Karpas-422 (cell line): ENCODE measurements around the gene DHRS1. TPM values are rescaled to one million over a fixed set of nuclear protein-coding genes. Genes with fewer than 3 reads are reported as not detected.

Source experiments
- DNase-seq: peaks from one replicate; pipeline ENCODE4 v3.0.0-alpha.2; 2015
- H2AFZ ChIP-seq: fragments of 200-600 bp; sonication (generic); 2 replicates; pipeline ENCODE4 v1.6.1; 2014; ENCODE audit warnings: antibody characterized with exemption, low read length, mixed read lengths
- H3K27ac ChIP-seq: fragments of 200-600 bp; sonication (generic); 2 replicates; pipeline ENCODE4 v1.5.1; 2014; ENCODE audit warnings: mild to moderate bottlenecking, low read length, moderate library complexity
- H3K27me3 ChIP-seq: fragments of 200-600 bp; sonication (generic); 2 replicates; pipeline ENCODE4 v1.6.1; 2014; ENCODE audit warnings: low read length, mixed read lengths
- H3K36me3 ChIP-seq: fragments of 200-600 bp; sonication (generic); 2 replicates; pipeline ENCODE4 v1.6.1; 2014; ENCODE audit warnings: low read length, mixed read lengths; ENCODE audit not compliant: insufficient read depth
- H3K4me1 ChIP-seq: fragments of 200-600 bp; sonication (generic); 2 replicates; pipeline ENCODE4 v1.6.1; 2014; ENCODE audit warnings: mild to moderate bottlenecking, low read length, mixed read lengths
- H3K4me2 ChIP-seq: fragments of 200-600 bp; sonication (generic); 2 replicates; pipeline ENCODE4 v1.6.1; 2014; ENCODE audit warnings: low read length, low read depth, mild to moderate bottlenecking; ENCODE audit not compliant: poor library complexity, severe bottlenecking
- H3K4me3 ChIP-seq: fragments of 200-600 bp; sonication (generic); 2 replicates; pipeline ENCODE4 v1.5.1; 2014; ENCODE audit warnings: mild to moderate bottlenecking, antibody characterized with exemption, low read length, mixed read lengths
- H3K79me2 ChIP-seq: fragments of 200-600 bp; sonication (generic); 2 replicates; pipeline ENCODE4 v1.6.1; 2014; ENCODE audit warnings: mild to moderate bottlenecking, low read length, mixed read lengths
- H3K9ac ChIP-seq: fragments of 200-600 bp; sonication (generic); 2 replicates; pipeline ENCODE4 v1.6.0; 2014; ENCODE audit warnings: low read length
- H3K9me2 ChIP-seq: fragments of 200-600 bp; sonication (generic), shearing (Covaris generic); replicated peaks from 2 replicates; pipeline ENCODE4 v1.6.0; 2014; ENCODE audit warnings: mild to moderate bottlenecking, low read length, moderate library complexity; ENCODE audit not compliant: insufficient read depth
- H3K9me3 ChIP-seq: fragments of 300-700, 200-600 bp; sonication (generic); 2 replicates; pipeline ENCODE4 v1.6.1; 2014; ENCODE audit warnings: low read length, mixed read lengths
- H4K20me1 ChIP-seq: fragments of 200-600 bp; sonication (generic); 2 replicates; pipeline ENCODE4 v1.6.1; 2014; ENCODE audit warnings: mild to moderate bottlenecking, antibody characterized with exemption, low read length, low read depth; ENCODE audit not compliant: insufficient read depth
- total RNA-seq: library from RNA; depleted of rRNA; stranded (reverse); fragments of >200 nt; shearing (Covaris generic); gene quantifications from 2 replicates; pipeline ENCODE4 v1.2.3, GENCODE V29; 2014; ENCODE audit warnings: low replicate concordance; rRNA removed

Gene DHRS1
- 27.1 and 35.9 TPM in 2 replicates for total RNA-seq

- Histone ChIP-seq H3K79me2 (peaks cover 42% of the 10 kb centered on the region), H3K36me3 (peaks cover 37% of the 10 kb centered on the region), H3K9me2 (no peaks in the 10 kb centered on the region), H3K4me2 (peak within 1 kb of the TSS; percentile 94), H3K9ac (peak within 1 kb of the TSS; percentile 82), H2AFZ (peak within 1 kb of the TSS; percentile 79), H3K4me3 (peak within 1 kb of the TSS; percentile 84), H3K27ac (no peak within 1 kb of the TSS), H3K4me1 (peaks cover 34% of the 10 kb centered on the region), H4K20me1 (peaks cover 9% of the 10 kb centered on the region; the same call in 1 of the 2 replicates), H3K27me3 (no peaks in the 10 kb centered on the region), H3K9me3 (no peaks in the 10 kb centered on the region)
- peak; percentile 99 for DNase-seq
Observed at GRCh38 chr14:24299255-24300191, at the start of gene DHRS1, which contains the start of gene NOP9. Gene DHRS1 (minus strand): TSS chr14:24299780. CDS start chr14:24299106, 674 bp downstream. Gene NOP9 (plus strand): TSS chr14:24299850. CDS start chr14:24299955, 105 bp downstream.

DNA sequence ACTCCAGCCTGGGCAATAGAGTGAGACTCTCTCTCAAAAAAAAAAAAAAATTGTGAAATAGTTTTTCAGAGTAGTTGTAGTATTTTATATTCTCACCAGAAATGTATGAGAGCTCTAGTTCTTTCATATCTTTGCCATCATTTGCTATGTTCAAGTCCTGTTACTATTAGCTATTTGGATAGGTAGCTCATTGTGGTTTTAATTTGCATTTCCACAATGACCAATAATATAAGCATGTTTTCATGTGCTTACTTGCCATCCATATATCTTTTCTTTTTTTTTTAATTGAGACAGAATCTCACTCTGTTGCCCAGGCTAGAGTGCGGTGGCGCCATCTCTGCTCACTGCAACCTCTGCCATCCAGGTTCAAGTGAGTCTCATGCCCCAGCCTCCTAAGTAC is 48.6 kb upstream of the DHRS1 start:
- Histone ChIP-seq H3K4me2 (no peak overlapping the region), H3K27me3 (no peaks in the 10 kb centered on the region), H3K9me2 (no peaks in the 10 kb centered on the region), H4K20me1 (no peaks in the 10 kb centered on the region), H3K9me3 (no peaks in the 10 kb centered on the region), H3K9ac (no peak overlapping the region), H3K4me3 (no peak overlapping the region), H3K27ac (no peak overlapping the region), H3K36me3 (no peaks in the 10 kb centered on the region), H2AFZ (no peak overlapping the region), H3K4me1 (no peaks in the 10 kb centered on the region), H3K79me2 (no peaks in the 10 kb centered on the region)
- DNase-seq, result no peak

DNA sequence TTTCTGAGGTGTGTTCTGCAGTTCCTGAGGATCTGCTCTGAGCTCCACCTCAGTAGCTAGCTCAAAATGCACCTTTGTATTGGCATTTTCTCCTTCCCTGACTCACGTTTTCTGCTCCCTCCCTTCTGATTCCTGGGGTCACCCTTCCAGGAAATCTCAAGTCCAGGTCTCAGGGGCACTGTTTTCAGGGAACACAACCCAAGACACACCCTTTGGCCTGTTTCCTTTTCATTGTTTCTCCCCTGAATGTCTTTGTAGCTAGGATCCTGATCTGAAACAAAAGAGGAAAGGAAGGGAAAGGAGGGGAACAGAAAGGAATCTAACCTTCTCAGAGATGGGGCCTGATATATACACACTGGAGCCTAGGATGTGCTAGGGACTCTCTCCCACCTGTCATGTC is 47.6 kb upstream of the DHRS1 start:
- H3K9me2 ChIP-seq, result no peaks in the 10 kb centered on the region
- H4K20me1 ChIP-seq, result no peaks in the 10 kb centered on the region
- H3K27me3 ChIP-seq, result no peaks in the 10 kb centered on the region
- no peak overlapping the region for H2AFZ ChIP-seq
- no peak for DNase-seq
- no peaks in the 10 kb centered on the region for H3K79me2 ChIP-seq
- no peaks in the 10 kb centered on the region for H3K36me3 ChIP-seq
- H3K4me1 ChIP-seq, result no peaks in the 10 kb centered on the region
- no peak overlapping the region for H3K27ac ChIP-seq
- H3K4me2 ChIP-seq, result no peak overlapping the region
- H3K4me3 ChIP-seq, result no peak overlapping the region
- H3K9ac ChIP-seq, result no peak overlapping the region
- H3K9me3 ChIP-seq, result no peaks in the 10 kb centered on the region

DNA sequence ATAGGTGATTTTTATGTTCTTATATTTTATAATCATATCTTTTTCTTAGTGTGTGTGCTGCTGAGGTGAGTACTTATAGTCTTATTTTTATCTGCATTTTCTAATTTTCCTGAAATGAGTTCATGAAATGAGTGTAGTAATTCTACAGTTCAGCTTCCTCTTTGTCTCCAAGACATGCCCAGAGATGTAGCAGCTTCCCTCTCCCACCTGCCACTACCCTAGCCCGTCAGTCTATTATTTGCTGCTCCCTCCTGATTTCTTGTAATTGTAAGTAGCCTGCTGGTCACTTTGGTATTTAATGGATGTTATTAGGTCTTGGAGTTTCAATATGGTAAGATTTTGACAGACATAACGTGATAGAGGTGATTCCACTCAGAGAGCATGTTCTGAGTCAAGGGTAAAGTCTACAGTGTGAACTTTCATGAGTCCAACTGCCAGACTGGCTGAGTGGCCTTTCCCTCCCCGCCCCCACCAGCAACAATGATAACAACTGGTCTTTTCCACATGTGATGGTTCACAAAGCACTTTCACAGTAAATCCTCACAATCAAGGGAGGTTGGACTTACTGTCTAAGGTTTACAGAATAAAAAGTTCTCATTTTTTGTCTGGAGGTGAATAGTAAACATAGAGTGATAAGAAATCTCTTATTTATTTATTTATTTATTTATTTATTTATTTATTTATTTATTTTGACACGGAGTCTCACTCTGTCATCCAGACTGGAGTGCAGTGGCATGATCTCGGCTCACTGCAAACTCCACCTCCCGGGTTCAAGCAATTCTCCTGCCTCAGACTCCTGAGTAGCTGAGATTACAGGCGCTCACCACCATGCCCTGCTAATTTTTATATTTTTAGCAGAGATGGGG is 44.4 kb upstream of the DHRS1 start:
- no peak overlapping the region for H3K4me2 ChIP-seq
- no peak overlapping the region for H2AFZ ChIP-seq
- H3K9ac ChIP-seq, result no peak overlapping the region
- H3K36me3 ChIP-seq, result no peaks in the 10 kb centered on the region
- H3K27me3 ChIP-seq, result no peaks in the 10 kb centered on the region
- H3K9me3 ChIP-seq, result no peaks in the 10 kb centered on the region
- peaks cover 7% of the 10 kb centered on the region for H3K4me1 ChIP-seq
- no peak for DNase-seq
- H3K79me2 ChIP-seq, result no peaks in the 10 kb centered on the region
- no peak overlapping the region for H3K27ac ChIP-seq
- H3K4me3 ChIP-seq, result no peak overlapping the region
- no peaks in the 10 kb centered on the region for H3K9me2 ChIP-seq
- no peaks in the 10 kb centered on the region for H4K20me1 ChIP-seq

DNA sequence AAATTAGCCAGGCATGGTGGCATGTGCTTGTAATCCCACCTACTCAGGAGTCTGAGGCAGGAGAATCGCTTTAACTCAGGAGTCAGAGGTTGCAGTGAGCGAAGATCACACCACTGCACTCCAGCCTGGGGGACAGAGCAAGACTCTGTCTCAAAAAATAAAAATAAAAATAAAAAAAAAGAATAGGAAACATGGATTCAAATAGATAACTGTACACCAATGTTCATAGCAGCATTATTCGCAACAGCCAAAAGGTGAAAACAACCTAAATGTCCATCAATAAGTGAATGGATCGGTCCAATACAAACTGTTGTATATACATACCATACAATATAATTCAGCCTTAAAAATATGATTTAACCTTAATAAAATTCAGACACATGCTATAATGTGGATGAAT is 43.3 kb upstream of the DHRS1 start:
- Histone ChIP-seq H3K36me3 (no peaks in the 10 kb centered on the region), H3K9me3 (no peaks in the 10 kb centered on the region), H3K27ac (no peak overlapping the region), H3K79me2 (no peaks in the 10 kb centered on the region), H4K20me1 (no peaks in the 10 kb centered on the region), H3K4me1 (peaks cover 7% of the 10 kb centered on the region), H3K4me3 (no peak overlapping the region), H2AFZ (no peak overlapping the region), H3K27me3 (no peaks in the 10 kb centered on the region), H3K4me2 (no peak overlapping the region), H3K9ac (no peak overlapping the region), H3K9me2 (no peaks in the 10 kb centered on the region)
- no peak for DNase-seq

- DNase-seq, result no peak
- no peaks in the 10 kb centered on the region for H3K36me3 ChIP-seq
- no peaks in the 10 kb centered on the region for H4K20me1 ChIP-seq
- H2AFZ ChIP-seq, result no peak overlapping the region
- no peak overlapping the region for H3K4me3 ChIP-seq
- no peaks in the 10 kb centered on the region for H3K9me2 ChIP-seq
- H3K9ac ChIP-seq, result no peak overlapping the region
- H3K79me2 ChIP-seq, result no peaks in the 10 kb centered on the region
- H3K27ac ChIP-seq, result no peak overlapping the region
- H3K27me3 ChIP-seq, result no peaks in the 10 kb centered on the region
- no peak overlapping the region for H3K4me2 ChIP-seq
- peaks cover 7% of the 10 kb centered on the region for H3K4me1 ChIP-seq
- no peaks in the 10 kb centered on the region for H3K9me3 ChIP-seq
Observed at GRCh38 chr14:24340606-24341005, 41.0 kb upstream of the DHRS1 start.

DNA sequence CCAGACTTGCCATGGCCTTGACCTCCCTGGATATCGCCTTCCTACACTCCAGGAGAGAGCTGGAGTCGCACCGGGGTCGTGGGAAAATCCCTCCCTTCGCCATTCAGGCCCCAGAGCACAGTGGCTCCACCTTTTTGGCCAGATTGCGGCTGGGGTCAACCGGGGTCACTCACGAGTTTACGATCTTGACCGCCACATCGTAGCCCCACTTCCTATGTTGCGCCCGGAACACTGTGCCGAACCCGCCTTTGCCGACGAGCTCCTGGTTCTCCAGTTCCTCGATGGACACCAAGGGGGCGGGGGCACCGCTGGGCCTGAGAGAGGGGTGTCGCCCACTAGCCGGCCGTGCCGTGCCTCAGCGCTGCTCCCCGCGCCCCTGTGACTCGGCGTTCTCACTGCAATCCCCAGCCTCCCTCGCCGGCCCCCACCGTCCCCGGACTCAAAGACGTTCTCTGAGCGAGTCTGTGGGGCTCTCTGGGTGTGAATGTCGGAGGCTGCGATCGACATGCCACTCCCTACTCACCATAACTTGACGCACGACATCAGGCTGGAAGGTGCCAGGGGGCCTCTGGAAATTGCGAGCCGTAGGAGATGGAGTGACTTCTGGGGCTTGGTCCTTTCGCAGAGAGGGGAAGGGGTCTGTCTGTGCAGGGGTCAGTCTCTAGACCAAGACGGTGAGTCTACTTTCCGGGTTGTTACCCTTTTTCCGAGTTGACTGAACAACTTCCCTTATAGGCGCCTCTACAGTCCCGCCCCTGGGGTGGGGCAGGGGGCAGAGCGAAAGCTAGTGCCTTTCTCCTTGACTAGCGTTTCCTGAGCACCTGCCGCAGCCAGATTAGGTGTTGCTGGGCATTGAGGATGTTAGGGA is 39.9 kb upstream of the DHRS1 start, which contains the start of gene RIPK3:
RIPK3 (minus strand) TSS at position 708 of the 868 bp plus-strand sequence; CDS start at position 543, 165 bp downstream.
- peak within 1 kb of the TSS; percentile 59 for H3K9ac ChIP-seq
- no peaks in the 10 kb centered on the region for H3K9me2 ChIP-seq
- peak within 1 kb of the TSS; percentile 78; the same call in 1 of the 2 replicates for H2AFZ ChIP-seq
- H3K79me2 ChIP-seq, result no peaks in the 10 kb centered on the region
- no peak within 1 kb of the TSS for H3K27ac ChIP-seq
- H3K36me3 ChIP-seq, result no peaks in the 10 kb centered on the region
- H3K4me1 ChIP-seq, result peaks cover 7% of the 10 kb centered on the region
- H3K4me3 ChIP-seq, result peak within 1 kb of the TSS; percentile 57
- no peaks in the 10 kb centered on the region for H3K9me3 ChIP-seq
- peak within 1 kb of the TSS; percentile 62 for H3K4me2 ChIP-seq
- no peaks in the 10 kb centered on the region for H3K27me3 ChIP-seq
- no peaks in the 10 kb centered on the region for H4K20me1 ChIP-seq
- peak; percentile 77 for DNase-seq
